ENCODE results near the gene SOHLH1. TPM values are rescaled to one million over a fixed set of nuclear protein-coding genes. Genes with fewer than 3 reads are reported as not detected.

SOHLH1 gene
- total RNA-seq, 1 donor from 2014 or later, result not detected

DNA sequence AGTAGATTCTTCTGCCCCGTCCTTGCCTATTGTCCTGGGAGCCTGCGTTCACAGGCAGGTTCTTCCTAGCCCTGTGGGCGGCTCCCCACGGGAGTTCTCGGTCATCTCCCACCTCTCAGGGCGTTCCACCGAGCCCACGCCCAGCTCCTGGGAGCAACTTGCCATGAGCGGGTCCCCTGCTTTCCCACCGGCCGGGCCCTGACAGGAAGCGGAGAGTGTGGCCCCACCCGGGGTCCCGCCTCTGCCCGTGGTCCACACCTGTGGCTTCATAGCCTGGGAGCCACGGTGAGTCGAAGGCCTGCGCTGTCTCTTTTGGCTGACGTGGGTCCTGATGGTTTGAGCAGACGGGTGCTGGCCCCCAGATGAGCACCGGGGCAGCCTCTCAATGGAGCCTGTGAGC lies 45.9 kb upstream of the SOHLH1 start:
- H3K36me3 Mint-ChIP-seq, result no peaks in the 10 kb centered on the region
- no peak overlapping the region for H3K27ac Mint-ChIP-seq
- H3K4me1 Mint-ChIP-seq, result no peaks in the 10 kb centered on the region

DNA sequence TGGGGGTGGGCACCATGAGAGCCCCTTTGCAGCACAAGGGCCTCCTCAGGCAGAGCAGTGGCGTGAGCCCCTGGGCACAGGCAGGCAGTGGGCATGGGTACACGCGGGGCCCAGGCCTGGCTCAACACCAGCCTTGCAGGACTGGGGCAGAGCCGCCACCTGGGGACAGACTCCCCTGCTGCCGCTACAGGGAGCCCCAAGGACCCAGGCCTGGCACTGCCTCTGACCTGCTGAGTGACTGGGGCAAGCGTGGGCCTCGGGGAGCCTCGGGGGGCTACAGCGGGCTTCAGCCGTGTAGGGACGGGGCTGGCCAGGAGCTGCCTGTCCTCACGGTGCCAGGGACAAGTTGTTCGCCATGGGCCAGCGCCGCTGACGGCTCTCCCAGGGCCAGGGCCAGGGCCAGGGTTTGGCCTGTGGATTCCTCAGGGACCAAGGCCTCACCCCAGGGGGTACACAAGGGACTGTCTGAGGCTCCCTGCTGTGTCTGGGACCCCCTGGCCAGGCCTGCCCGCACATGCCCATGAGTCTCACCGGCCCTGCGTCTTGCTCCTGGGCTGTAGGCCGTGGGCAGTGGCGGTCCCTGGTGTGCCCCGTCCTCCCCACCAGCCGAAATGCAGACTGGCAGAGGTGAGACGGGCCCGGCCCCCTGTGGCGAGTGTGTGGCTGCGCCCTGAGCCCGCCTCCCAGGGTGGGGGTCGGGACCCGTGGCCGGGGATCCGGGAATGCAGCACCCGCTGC lies 45.2 kb upstream of the SOHLH1 start:
- H3K9me3 Mint-ChIP-seq, result no peaks in the 10 kb centered on the region
- no peaks in the 10 kb centered on the region for H3K4me1 Mint-ChIP-seq
- H3K27me3 Mint-ChIP-seq (ENCODE audit: low read depth), result peaks cover 9% of the 10 kb centered on the region
- H3K4me3 Mint-ChIP-seq, result no peak overlapping the region
- no peaks in the 10 kb centered on the region for H3K36me3 Mint-ChIP-seq
- DNase-seq (ENCODE audit: low spot score in 2 of 2, unreplicated experiment in 2 of 2), result no peak
- no peak overlapping the region for H3K27ac Mint-ChIP-seq
- TF ChIP-seq, protein P1, sequence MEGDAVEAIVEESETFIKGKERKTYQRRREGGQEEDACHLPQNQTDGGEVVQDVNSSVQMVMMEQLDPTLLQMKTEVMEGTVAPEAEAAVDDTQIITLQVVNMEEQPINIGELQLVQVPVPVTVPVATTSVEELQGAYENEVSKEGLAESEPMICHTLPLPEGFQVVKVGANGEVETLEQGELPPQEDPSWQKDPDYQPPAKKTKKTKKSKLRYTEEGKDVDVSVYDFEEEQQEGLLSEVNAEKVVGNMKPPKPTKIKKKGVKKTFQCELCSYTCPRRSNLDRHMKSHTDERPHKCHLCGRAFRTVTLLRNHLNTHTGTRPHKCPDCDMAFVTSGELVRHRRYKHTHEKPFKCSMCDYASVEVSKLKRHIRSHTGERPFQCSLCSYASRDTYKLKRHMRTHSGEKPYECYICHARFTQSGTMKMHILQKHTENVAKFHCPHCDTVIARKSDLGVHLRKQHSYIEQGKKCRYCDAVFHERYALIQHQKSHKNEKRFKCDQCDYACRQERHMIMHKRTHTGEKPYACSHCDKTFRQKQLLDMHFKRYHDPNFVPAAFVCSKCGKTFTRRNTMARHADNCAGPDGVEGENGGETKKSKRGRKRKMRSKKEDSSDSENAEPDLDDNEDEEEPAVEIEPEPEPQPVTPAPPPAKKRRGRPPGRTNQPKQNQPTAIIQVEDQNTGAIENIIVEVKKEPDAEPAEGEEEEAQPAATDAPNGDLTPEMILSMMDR (IDR thresholded peaks at IDR 0.05; ENCODE audit: unreplicated experiment), result no peak

More for the DNA sequence above, 45.9 kb upstream of the SOHLH1 start:
- no peak for DNase-seq (ENCODE audit: low spot score in 2 of 2, unreplicated experiment in 2 of 2)
- H3K27me3 Mint-ChIP-seq (ENCODE audit: low read depth), result peaks cover 2% of the 10 kb centered on the region
- no peaks in the 10 kb centered on the region for H3K9me3 Mint-ChIP-seq
- no peak overlapping the region for H3K4me3 Mint-ChIP-seq
- TF ChIP-seq, protein P1 (IDR thresholded peaks at IDR 0.05; ENCODE audit: unreplicated experiment), result no peak

DNA sequence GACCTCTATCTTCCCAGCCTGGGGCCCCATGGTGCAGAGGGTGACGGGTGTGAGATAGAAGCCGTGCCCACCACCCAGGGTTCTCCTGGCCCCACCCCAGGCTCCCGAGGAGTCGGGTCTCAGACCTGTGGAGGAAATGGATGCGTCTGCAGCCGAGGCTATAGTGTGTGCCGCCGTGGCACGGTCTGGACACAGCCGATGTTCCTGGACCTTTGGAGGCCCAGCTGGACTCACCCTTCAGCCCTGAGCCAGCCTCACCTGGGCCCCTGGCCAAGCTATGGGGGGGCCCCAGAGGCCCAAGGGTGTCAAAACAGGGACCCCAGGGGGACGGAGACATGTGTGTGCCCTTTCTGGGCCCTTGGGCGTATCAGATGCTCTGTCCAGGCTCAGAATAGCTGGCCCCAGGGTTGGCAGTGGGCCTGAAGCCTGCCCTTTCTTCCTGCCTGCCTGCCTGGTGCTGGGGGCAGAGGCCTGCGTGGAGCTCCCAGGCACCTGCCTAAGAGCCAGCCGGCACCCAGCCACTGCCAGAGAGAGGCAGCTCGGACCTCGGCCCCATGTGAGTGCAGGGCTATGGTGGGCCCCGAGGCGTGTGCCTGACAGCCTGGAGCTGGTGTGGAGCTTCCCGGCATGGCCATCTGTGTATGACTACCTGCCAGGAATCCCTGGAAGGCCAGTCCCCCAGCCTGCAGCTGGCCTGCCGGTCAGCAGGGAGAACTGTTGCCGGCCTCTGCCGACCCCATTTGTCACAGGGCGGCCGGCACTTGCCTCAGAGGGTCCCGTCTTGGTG lies 44.5 kb upstream of the SOHLH1 start:
- no peaks in the 10 kb centered on the region for H3K4me1 Mint-ChIP-seq
- no peak overlapping the region for H3K27ac Mint-ChIP-seq
- no peaks in the 10 kb centered on the region for H3K9me3 Mint-ChIP-seq
- no peak for DNase-seq (ENCODE audit: low spot score in 2 of 2, unreplicated experiment in 2 of 2)
- H3K36me3 Mint-ChIP-seq, result no peaks in the 10 kb centered on the region
- no peak overlapping the region for H3K4me3 Mint-ChIP-seq
- H3K27me3 Mint-ChIP-seq (ENCODE audit: low read depth), result peaks cover 16% of the 10 kb centered on the region
- TF ChIP-seq, protein P1 (IDR thresholded peaks at IDR 0.05; ENCODE audit: unreplicated experiment), result no peak

DNA sequence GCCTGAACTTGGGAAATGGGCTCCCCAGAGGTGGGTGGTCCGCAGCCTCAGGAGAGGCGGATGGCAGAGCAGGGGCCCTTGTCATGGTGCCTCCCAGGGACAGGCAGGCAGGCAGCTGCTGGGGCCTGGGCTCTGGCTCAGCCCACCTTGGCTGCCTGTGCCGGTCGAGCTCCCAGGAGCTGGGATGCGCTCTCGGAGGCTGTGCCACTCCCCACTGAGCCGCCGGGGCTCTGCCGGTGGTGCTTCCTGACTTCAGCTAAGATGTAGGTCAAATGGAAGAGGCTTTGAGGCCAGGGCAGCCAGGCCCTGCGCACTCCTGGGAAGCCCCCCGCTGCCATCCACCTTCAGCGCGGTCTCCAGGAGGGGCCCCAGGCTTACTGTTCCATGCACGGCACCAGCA lies 43.7 kb upstream of the SOHLH1 start:
- no peak for DNase-seq (ENCODE audit: low spot score in 2 of 2, unreplicated experiment in 2 of 2)
- Mint-ChIP-seq H3K4me1 (no peaks in the 10 kb centered on the region), H3K36me3 (no peaks in the 10 kb centered on the region), H3K9me3 (no peaks in the 10 kb centered on the region), H3K27me3 (ENCODE audit: low read depth) (peaks cover 24% of the 10 kb centered on the region), H3K27ac (no peak overlapping the region), H3K4me3 (no peak overlapping the region)
- TF ChIP-seq, protein P1 (IDR thresholded peaks at IDR 0.05; ENCODE audit: unreplicated experiment), result no peak

DNA sequence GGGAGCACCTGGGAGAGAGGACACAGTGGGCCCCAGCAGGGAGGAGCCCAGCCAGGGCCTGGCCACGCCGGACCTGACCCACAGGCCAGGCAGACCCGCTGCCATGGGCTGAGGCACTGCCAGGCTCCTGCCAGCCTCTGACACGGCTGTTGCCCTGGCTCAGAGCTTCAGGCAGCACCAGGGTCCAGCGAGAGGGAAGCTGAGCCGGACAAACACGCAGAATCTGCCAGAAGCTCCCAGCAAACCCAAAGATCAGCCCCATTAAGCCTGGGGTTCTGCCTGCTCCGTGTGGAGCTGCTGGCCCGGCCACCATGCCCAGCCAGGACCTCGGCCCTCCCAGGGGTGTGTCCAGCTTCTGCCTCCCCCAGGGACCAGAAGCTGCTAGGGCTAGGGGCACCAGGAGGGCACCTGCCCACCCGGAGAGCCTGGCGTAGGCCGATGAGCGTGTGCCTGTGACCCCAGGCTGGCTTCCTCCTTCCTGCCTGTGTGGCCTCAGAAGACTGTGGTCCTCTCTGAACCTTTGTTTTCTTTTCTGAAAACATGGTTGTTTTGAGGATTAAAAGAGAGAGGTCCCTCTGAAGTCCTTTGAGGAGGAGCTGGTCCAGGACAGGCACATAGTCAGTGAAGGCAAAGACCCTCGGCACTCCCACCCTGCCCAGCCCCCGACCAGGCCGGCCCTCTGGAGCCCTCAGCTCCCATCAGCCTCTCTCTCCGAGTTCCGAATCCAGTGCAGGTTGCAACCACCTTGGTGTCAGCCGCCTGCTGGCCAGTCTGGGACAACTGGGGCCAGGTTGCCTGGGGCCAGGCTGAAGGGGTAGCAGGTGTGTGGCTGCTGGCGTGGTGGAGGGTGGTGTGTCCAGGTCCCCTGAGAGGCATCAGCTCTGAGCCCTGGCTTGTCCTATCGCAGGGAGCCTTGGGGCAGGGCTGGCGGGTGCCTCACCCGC lies 42.3 kb upstream of the SOHLH1 start:
- Mint-ChIP-seq H3K36me3 (no peaks in the 10 kb centered on the region), H3K27ac (no peak overlapping the region), H3K4me3 (no peak overlapping the region), H3K27me3 (ENCODE audit: low read depth) (peaks cover 37% of the 10 kb centered on the region), H3K9me3 (no peaks in the 10 kb centered on the region), H3K4me1 (no peaks in the 10 kb centered on the region)
- TF ChIP-seq, protein P1 (IDR thresholded peaks at IDR 0.05; ENCODE audit: unreplicated experiment), result no peak
- no peak for DNase-seq (ENCODE audit: low spot score in 2 of 2, unreplicated experiment in 2 of 2)
